NCI-H345 (cell line): ENCODE results near the gene MACF1.
"Not testable (repeated sequence)": the region's sequence is repeated elsewhere in the genome, so short reads cannot be mapped to it uniquely, and the experiment has no call there.

Experiments used
- DNase-seq: peaks from one replicate; lab custom pipeline; 2025; lab: John Stamatoyannopoulos, UW

Gene MACF1, protein sequence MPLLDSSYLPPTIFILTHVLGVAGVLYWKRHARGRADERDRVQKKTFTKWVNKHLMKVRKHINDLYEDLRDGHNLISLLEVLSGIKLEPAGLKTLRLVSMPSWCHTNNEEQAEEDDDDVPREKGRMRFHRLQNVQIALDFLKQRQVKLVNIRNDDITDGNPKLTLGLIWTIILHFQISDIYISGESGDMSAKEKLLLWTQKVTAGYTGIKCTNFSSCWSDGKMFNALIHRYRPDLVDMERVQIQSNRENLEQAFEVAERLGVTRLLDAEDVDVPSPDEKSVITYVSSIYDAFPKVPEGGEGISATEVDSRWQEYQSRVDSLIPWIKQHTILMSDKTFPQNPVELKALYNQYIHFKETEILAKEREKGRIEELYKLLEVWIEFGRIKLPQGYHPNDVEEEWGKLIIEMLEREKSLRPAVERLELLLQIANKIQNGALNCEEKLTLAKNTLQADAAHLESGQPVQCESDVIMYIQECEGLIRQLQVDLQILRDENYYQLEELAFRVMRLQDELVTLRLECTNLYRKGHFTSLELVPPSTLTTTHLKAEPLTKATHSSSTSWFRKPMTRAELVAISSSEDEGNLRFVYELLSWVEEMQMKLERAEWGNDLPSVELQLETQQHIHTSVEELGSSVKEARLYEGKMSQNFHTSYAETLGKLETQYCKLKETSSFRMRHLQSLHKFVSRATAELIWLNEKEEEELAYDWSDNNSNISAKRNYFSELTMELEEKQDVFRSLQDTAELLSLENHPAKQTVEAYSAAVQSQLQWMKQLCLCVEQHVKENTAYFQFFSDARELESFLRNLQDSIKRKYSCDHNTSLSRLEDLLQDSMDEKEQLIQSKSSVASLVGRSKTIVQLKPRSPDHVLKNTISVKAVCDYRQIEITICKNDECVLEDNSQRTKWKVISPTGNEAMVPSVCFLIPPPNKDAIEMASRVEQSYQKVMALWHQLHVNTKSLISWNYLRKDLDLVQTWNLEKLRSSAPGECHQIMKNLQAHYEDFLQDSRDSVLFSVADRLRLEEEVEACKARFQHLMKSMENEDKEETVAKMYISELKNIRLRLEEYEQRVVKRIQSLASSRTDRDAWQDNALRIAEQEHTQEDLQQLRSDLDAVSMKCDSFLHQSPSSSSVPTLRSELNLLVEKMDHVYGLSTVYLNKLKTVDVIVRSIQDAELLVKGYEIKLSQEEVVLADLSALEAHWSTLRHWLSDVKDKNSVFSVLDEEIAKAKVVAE (N-terminal part only)

DNA sequence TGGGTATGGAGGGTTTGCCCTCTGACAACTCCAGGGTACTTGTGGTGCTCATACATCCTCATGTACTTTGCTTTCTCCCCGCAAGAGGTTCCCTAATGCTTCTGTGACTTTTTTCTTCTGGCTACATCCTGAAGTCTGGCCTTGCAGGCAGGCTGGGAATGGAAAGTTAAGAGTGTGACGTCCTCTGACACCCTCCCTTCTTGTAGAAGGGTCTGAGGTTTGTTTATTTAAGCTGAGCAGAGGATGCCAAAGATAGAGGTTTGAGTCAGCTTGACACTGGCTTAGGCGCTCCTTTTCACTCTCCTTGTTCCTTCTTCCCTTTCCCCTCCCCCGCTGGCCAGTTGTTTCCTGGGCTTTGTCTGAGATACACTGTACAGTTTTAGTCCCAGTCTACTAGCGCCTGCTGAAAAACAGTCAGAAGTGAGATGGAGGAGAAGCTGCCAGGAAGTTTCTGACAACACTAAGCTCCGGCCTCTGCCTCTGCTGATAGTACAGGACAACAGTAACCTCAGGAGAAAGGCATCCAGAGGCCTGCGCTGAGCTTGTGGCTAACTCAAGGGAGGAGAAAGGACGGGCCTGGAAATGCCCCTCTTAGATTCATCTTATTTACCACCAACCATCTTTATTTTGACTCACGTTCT, at the start of gene MACF1:
Gene MACF1, plus strand, starts transcription at position 255 of the 641 bp plus-strand sequence. Its CDS starts 328 bp downstream, at position 583.
- no peak for DNase-seq

GRCh38 chr1:39157304-39157703, 47.2 kb upstream of the MACF1 start:
- DNase-seq, result no peak

GRCh38 chr1:39158327-39159086, 46.0 kb upstream of the MACF1 start:
- DNase-seq, result peak; percentile 11

DNA sequence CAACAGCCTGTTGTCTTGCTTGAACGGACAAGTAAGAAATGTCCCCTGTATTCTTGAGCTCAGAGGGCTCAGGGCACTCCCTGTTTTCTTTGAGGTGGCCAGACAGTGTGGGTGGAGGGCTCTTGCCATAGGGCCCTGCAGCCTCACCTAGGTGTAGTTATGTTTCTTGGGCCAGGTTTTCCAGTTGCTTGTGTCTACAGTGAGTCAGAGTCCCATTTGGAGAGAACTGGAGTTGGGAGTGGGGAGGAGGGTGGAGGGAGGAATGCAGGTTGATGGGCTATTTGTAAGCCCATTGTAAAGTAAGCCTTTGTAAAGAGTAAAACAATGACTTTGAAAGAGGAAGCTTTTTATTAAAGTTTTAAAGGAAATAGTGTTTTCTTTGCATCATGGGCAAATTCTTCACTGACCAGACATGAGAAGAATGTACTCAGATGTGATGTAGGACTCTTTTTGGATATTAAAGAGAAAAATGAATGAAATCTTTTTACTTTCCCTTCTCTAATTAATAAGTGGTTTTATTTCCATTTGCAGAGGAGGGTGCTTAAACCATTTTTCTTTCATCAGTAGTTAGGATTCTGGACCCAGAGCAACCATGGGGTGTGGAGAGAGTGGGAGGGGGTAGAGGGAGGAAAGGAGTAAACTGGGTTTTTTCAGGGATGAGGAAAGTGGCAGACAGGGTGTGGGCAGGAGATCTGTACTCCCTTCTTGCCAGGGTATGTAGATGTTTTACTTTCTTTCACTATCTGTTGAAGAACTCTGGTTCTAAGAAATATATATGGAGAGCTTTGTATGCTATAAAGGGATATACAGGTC, 45.1 kb upstream of the MACF1 start:
- no peak for DNase-seq

- DNase-seq, result no peak
Measured at GRCh38 chr1:39160703-39161102, 43.8 kb upstream of the MACF1 start.

DNA sequence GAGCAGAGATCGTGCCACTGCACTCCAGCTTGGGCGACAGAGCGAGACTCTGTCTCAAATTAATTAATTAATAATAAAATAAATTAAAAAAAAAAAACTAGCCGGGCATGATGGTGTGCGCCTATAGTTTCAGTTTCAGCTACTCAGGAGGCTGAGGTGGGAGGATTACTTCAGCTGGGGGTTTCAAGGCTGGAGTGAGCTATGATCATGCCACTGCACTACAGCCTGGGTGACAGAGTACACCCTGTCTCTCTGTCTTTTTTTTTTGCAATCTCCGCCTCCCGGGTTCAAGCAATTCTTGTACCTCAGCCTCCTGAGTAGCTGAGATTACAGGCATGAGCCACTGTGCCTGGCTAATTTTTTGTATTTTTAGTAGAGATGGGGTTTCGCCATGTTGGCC, 42.7 kb upstream of the MACF1 start:
- DNase-seq, result not testable (repeated sequence)

GRCh38 chr1:39163469-39163868, 41.0 kb upstream of the MACF1 start:
- DNase-seq, result no peak

GRCh38 chr1:39164256-39164655, 40.2 kb upstream of the MACF1 start:
- DNase-seq, result no peak

- DNase-seq, result no peak
Measured at GRCh38 chr1:39165049-39165448, 39.4 kb upstream of the MACF1 start.

GRCh38 chr1:39165488-39165887, 39.0 kb upstream of the MACF1 start:
- DNase-seq, result no peak

DNA sequence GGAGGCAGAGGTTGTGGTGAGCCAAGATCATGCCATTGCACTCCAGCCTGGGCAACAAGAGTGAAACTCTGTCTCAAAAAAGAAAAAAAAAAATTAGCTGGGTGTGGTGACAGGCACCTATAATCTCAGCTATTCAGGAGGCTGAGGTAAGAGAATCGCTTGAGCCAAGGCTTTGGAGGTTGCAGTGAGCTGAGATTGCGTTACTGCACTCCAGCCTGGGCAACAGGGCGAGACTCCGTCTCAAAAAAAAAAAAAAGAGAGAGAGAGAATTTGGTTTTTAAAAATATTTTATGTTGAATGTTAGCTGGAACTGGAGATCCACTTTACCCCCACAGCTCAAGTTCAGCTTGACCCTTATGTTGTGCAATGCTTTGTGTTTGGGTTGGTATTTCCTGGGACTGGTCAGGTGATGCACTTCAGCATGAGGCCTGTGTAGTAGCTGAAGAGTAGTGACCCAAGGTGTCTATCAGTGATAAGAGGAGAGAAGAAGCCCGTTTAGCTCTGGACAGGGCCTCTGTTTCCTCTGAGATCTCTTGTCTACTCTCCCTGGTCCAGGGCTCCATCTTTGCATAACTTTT, 36.8 kb upstream of the MACF1 start:
- no peak for DNase-seq

DNA sequence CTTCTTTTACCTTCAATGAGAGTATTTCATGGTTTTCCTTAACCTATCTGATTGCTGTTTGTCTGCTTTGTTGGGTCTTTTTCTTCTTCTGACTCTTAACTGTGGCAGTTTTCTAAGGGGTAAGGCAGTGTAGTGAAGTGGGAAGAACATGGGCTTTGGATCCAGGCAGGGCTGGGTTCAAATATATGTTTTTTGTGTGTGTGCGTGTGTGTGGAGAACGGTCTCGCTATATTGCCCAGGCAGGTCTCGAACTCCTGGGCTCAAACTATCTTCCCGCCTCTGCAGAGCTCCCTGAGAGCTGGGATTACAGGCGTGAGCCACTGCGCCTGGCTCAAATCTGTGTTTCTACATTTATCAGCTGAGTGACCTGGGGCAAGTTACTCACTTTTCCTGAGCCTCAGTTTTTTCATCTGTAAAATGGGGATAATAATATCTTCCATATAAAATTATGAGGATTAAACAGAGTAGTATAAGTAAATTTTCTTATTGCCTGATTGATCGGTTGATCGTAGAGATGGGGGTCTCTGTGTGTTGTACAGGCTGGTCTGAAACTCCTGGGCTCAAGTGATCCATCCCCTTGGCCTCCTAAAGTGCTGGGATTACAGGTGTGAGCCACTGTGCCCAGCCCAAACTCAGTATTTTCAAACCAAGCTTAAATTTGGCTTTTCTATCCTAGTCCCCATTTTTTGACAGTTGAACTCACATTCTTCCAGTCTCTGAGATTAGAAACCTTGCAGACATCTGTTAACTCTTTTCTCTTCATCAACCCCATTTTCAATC, 36.0 kb upstream of the MACF1 start:
- DNase-seq, result no peak

DNA sequence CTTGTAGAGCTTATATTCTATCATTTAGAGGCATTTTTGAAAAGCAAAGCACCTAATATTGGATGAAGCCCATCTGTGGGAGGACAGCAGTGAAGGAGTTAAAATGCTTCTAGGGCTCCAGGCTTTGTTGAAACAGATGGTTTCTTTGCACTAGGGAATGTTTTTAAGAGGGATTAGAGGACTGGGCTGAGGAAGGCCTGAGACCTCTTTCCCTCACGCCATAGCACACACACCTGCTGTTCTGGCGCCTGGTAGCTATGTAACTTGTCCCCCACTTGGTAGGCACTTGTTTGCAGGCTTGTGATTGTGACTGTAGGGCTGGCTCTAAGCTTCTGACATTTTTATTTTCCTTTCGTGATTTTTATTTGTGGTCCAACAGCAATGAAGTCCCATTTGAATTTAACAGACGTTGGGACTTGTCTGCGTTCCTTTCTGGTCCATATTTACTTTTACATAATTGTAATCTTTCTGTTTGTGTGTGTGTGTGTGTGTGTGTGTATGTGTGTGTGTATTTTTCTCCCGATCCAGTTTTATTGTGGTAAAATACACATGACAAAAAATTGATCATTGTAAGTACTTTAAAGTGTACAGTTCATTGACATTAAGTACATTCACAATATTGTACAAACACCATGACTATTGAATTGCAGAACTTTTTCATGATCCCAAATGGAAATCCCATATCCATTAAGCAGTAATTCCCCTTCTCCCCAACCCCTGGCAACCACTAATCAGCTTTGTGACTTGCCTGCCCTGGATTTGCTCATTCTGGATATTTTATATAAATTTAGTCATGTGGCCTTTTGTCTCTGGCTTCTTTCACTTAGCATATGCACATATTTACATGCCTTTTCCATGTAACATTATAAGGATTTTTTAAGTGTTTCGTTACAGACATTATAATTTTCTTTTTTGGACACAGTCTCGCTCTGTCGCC, 33.5 kb upstream of the MACF1 start:
- DNase-seq, result peak; percentile 63

DNA sequence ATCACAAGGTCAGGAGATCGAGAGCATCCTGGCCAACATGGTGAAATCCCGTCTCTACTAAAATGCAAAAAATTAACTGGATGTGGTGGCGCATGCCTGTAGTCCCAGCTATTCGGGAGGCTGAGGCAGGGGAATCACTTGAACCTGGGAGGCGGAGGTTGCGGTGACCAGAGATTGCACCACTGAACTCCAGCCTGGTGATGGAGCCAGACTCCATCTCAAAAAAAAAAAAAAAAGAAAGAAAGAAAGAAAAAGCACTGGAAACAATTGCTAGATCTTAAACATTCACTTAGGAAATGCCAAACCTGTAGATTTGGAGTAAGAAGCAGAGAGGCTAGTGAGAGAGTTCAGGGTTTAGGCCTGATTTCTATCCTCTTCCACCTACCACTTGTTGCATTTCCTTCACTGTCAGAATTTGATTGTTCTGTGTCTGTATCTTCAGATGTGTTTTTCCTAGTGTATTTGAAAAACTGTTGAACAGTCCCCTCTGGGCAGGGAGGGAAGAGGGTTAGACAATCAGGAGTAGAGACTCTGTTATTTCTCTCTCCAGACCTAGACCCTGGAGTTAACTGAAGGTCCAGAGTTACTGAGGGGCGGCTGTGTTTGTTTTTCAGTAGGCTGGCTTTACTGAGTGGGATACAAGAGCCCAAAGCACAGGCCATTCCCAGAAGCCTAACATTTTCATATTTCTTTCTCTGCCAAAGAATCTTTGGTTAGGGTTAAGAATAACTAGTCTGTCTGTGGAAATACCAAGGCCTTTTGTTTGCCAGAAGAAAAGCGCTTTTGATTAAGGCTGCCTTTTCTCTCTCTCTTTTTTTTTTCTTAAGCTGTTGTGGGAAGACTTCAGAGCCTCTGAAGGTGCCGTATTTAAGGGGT, 31.1 kb upstream of the MACF1 start:
- DNase-seq, result no peak

- no peak for DNase-seq
Measured at GRCh38 chr1:39173995-39174380, 30.5 kb upstream of the MACF1 start.

- no peak for DNase-seq
Measured at GRCh38 chr1:39174390-39175081, 30.0 kb upstream of the MACF1 start.
